Astrocyte (in vitro differentiated cells and primary cell): ENCODE measurements around the gene NR3C1. TPM values are rescaled to one million over a fixed set of nuclear protein-coding genes. Genes with fewer than 3 reads are reported as not detected.

ENCODE experiments used
- DNase-seq: peaks from one replicate; pipeline ENCODE4 v3.0.0-alpha.2; 2010; ENCODE audit warnings: low read depth
- FAIRE-seq: peaks from 2 replicates; lab custom pipeline; 2011; peaks lifted over from hg19 to GRCh38; lab: Jason Lieb, UNC
- H2AFZ ChIP-seq: 2 replicates; pipeline ENCODE4 v1.6.0; 2012; ENCODE audit warnings: low read depth, low read length, inconsistent platforms
- H3K27ac ChIP-seq: 2 replicates; pipeline ENCODE4 v1.5.1; 2011; ENCODE audit warnings: low read depth, low read length, inconsistent platforms
- H3K27me3 ChIP-seq: 2 replicates; pipeline ENCODE4 v1.6.0; 2011; ENCODE audit warnings: low read length, inconsistent platforms; ENCODE audit not compliant: insufficient read depth
- H3K36me3 ChIP-seq: 2 replicates; pipeline ENCODE4 v1.5.1; 2011; ENCODE audit warnings: low read length, inconsistent platforms; ENCODE audit not compliant: insufficient read depth
- H3K4me1 ChIP-seq: 2 replicates; pipeline ENCODE4 v1.5.1; 2011; ENCODE audit warnings: low read length, inconsistent platforms; ENCODE audit not compliant: insufficient read depth
- H3K4me2 ChIP-seq: 2 replicates; pipeline ENCODE4 v1.6.0; 2012; ENCODE audit warnings: low read length, inconsistent platforms
- H3K4me3 ChIP-seq: 2 replicates; pipeline ENCODE4 v1.5.1; 2011; ENCODE audit warnings: low read depth, mild to moderate bottlenecking, low read length, inconsistent platforms; ENCODE audit not compliant: insufficient read depth
- H3K79me2 ChIP-seq: 2 replicates; pipeline ENCODE4 v1.6.0; 2012; ENCODE audit warnings: mild to moderate bottlenecking, low read length, inconsistent platforms; ENCODE audit not compliant: insufficient read depth
- H3K9ac ChIP-seq: 2 replicates; pipeline ENCODE4 v1.6.0; 2012; ENCODE audit warnings: mild to moderate bottlenecking, low read length, inconsistent platforms
- H3K9me3 ChIP-seq: 2 replicates; pipeline ENCODE4 v1.5.1; 2012; ENCODE audit warnings: low read depth, mild to moderate bottlenecking, low read length, inconsistent platforms; ENCODE audit not compliant: insufficient read depth
- H4K20me1 ChIP-seq: 2 replicates; pipeline ENCODE4 v1.6.0; 2012; ENCODE audit warnings: low read length, inconsistent platforms; ENCODE audit not compliant: insufficient read depth
- H3K27ac Mint-ChIP-seq: one replicate; pipeline ENCODE4 v1.8.0; 2021; ENCODE audit warnings: mild to moderate bottlenecking, mixed read lengths; ENCODE audit not compliant: unreplicated experiment
- H3K27me3 Mint-ChIP-seq: one replicate; pipeline ENCODE4 v1.8.0; 2021; ENCODE audit warnings: low read depth, mixed read lengths; ENCODE audit not compliant: unreplicated experiment
- H3K36me3 Mint-ChIP-seq: one replicate; pipeline ENCODE4 v1.8.0; 2021; ENCODE audit warnings: low read depth, mixed read lengths; ENCODE audit not compliant: unreplicated experiment
- H3K4me1 Mint-ChIP-seq: one replicate; pipeline ENCODE4 v1.8.0; 2021; ENCODE audit warnings: low read depth, mixed read lengths; ENCODE audit not compliant: unreplicated experiment
- H3K4me3 Mint-ChIP-seq: one replicate; pipeline ENCODE4 v1.8.0; 2021; ENCODE audit warnings: mild to moderate bottlenecking, moderate library complexity, mixed read lengths; ENCODE audit not compliant: unreplicated experiment
- H3K9me3 Mint-ChIP-seq: one replicate; pipeline ENCODE4 v1.8.0; 2021; ENCODE audit warnings: mild to moderate bottlenecking, mixed read lengths; ENCODE audit not compliant: unreplicated experiment
- CTCF ChIP-seq: IDR thresholded peaks from 2 replicates; pipeline ENCODE4 v1.5.1; 2011; ENCODE audit warnings: low read depth, mild to moderate bottlenecking, inconsistent platforms, low read length, moderate library complexity; ENCODE audit not compliant: insufficient read depth
- EZH2 ChIP-seq: IDR thresholded peaks from 2 replicates; pipeline ENCODE4 v1.6.1; 2012; ENCODE audit warnings: mild to moderate bottlenecking, low read length, inconsistent platforms; ENCODE audit not compliant: insufficient read depth
- total RNA-seq: library from RNA; stranded (reverse); gene quantifications from 2 replicates; pipeline ENCODE4 v1.2.1, GENCODE V29; 2021

The NR3C1 gene
- total RNA-seq, 1 donor from 2014 or later: 35.4 TPM

- DNase-seq (no peak), FAIRE-seq (no peak)
- no peaks in the 10 kb centered on the region for H3K27me3 Mint-ChIP-seq
- Histone ChIP-seq H3K36me3 (no peaks in the 10 kb centered on the region), H3K4me3 (no peak overlapping the region), H3K79me2 (no peaks in the 10 kb centered on the region), H3K27me3 (no peaks in the 10 kb centered on the region), H3K9ac (no peak overlapping the region), H2AFZ (no peak overlapping the region), H3K27ac (no peak overlapping the region), H3K4me1 (peaks cover 16% of the 10 kb centered on the region), H3K9me3 (no peaks in the 10 kb centered on the region), H4K20me1 (no peaks in the 10 kb centered on the region), H3K4me2 (no peak overlapping the region)
- no peaks in the 10 kb centered on the region for H3K9me3 Mint-ChIP-seq
- H3K4me3 Mint-ChIP-seq: no peak overlapping the region
- no peak for TF ChIP-seq EZH2
- no peak for TF ChIP-seq CTCF
- H3K4me1 Mint-ChIP-seq: peaks cover 22% of the 10 kb centered on the region
- no peak overlapping the region for H3K27ac Mint-ChIP-seq
- no peaks in the 10 kb centered on the region for H3K36me3 Mint-ChIP-seq
These were observed 171.3 kb downstream of the NR3C1 start for GRCh38 chr5:143231973-143232812.

DNA sequence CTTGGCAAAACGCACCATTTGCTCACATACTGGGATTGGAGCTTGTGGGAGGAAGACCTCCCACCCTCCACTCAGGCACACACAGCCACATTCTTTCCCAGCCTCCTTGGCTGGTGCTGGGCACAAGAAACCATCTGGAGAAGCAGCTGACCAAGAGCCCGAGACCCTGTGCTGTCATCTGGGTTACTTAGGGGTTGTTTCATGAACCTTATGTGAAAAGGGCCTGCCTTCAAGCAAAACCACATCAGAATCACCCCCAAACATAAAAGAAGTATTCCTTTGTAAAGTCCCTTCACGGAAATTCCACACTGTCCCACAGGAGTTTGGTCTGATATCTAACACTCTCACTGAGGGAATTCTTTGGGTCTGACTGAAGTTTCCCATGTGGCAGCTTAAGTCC is 172.1 kb downstream of the NR3C1 start:
- H3K9me3 ChIP-seq: no peaks in the 10 kb centered on the region
- TF ChIP-seq CTCF (no peak), EZH2 (no peak)
- no peak for DNase-seq
- no peaks in the 10 kb centered on the region for H3K36me3 ChIP-seq
- H3K27me3 Mint-ChIP-seq: no peaks in the 10 kb centered on the region
- peaks cover 16% of the 10 kb centered on the region for H3K4me1 ChIP-seq
- no peaks in the 10 kb centered on the region for H3K27me3 ChIP-seq
- no peaks in the 10 kb centered on the region for H3K9me3 Mint-ChIP-seq
- no peak overlapping the region for H3K4me3 ChIP-seq
- FAIRE-seq: no peak
- H3K4me1 Mint-ChIP-seq: peaks cover 22% of the 10 kb centered on the region
- H4K20me1 ChIP-seq: no peaks in the 10 kb centered on the region
- H3K27ac Mint-ChIP-seq: no peak overlapping the region
- H3K4me3 Mint-ChIP-seq: no peak overlapping the region
- no peak overlapping the region for H3K27ac ChIP-seq
- no peaks in the 10 kb centered on the region for H3K36me3 Mint-ChIP-seq
- H3K4me2 ChIP-seq: no peak overlapping the region
- no peaks in the 10 kb centered on the region for H3K79me2 ChIP-seq
- H3K9ac ChIP-seq: no peak overlapping the region
- H2AFZ ChIP-seq: no peak overlapping the region

DNA sequence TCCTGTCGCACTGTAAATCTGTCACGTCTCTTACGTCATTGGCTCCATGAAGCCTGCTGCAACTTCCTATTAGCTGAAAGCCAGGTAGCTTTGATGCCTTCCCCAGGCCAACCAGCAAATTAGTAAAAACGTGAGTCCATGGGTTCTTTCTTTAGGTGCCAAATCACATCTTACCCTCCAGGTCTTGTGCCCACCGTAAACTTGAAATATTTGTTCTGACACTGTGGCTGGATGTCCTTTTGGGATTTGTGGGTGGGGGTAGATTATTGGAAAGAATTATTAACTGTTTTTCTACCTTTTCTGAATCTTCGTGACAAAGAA is 172.8 kb downstream of the NR3C1 start:
- Histone ChIP-seq H3K4me2 (no peak overlapping the region), H3K27me3 (no peaks in the 10 kb centered on the region), H3K9me3 (no peaks in the 10 kb centered on the region), H3K27ac (no peak overlapping the region), H2AFZ (no peak overlapping the region), H3K4me3 (no peak overlapping the region), H3K9ac (no peak overlapping the region), H4K20me1 (no peaks in the 10 kb centered on the region), H3K36me3 (no peaks in the 10 kb centered on the region), H3K79me2 (no peaks in the 10 kb centered on the region), H3K4me1 (peaks cover 16% of the 10 kb centered on the region)
- no peaks in the 10 kb centered on the region for H3K36me3 Mint-ChIP-seq
- H3K27ac Mint-ChIP-seq: no peak overlapping the region
- FAIRE-seq: no peak
- H3K9me3 Mint-ChIP-seq: no peaks in the 10 kb centered on the region
- no peak overlapping the region for H3K4me3 Mint-ChIP-seq
- H3K4me1 Mint-ChIP-seq: peaks cover 22% of the 10 kb centered on the region
- TF ChIP-seq EZH2: no peak
- no peak for TF ChIP-seq CTCF
- peaks cover 1% of the 10 kb centered on the region for H3K27me3 Mint-ChIP-seq
- no peak for DNase-seq
